ENCODE data around the gene HYAL3. TPM values are rescaled to one million over a fixed set of nuclear protein-coding genes. Genes with fewer than 3 reads are reported as not detected.

The HYAL3 gene
- total and polyA plus RNA-seq, 7 donors = 0.60 to 8.3 (median 3.3) TPM

GRCh38 chr3:50340448-50341329 is 41.5 kb upstream of the HYAL3 start, which contains the start of gene RASSF1:
RASSF1 (minus strand) TSS chr3:50340836; CDS start chr3:50340805, 31 bp downstream.
- peaks cover 0 to 61% (median 59%) of the 10 kb centered on the region in 4 donors for H3K4me1 ChIP-seq
- WGBS, 2 donors = 4 to 10% methylated on average over 85 of the region's 85 CpGs

GRCh38 chr3:50340147-50340447 is 40.9 kb upstream of the HYAL3 start:
- WGBS, 2 donors = 23 to 55% methylated on average over 9 of the region's 9 CpGs
- peak overlapping the region; percentile 93 to 100 (median 98) for H3K27ac ChIP-seq
- TF ChIP-seq EP300 (IDR thresholded peaks at IDR 0.05) (no peak), POLR2A (IDR thresholded peaks at IDR 0.05) (no peak), POLR2AphosphoS5 (IDR thresholded peaks at IDR 0.05) (no peak)
- TF ChIP-seq, protein P1, sequence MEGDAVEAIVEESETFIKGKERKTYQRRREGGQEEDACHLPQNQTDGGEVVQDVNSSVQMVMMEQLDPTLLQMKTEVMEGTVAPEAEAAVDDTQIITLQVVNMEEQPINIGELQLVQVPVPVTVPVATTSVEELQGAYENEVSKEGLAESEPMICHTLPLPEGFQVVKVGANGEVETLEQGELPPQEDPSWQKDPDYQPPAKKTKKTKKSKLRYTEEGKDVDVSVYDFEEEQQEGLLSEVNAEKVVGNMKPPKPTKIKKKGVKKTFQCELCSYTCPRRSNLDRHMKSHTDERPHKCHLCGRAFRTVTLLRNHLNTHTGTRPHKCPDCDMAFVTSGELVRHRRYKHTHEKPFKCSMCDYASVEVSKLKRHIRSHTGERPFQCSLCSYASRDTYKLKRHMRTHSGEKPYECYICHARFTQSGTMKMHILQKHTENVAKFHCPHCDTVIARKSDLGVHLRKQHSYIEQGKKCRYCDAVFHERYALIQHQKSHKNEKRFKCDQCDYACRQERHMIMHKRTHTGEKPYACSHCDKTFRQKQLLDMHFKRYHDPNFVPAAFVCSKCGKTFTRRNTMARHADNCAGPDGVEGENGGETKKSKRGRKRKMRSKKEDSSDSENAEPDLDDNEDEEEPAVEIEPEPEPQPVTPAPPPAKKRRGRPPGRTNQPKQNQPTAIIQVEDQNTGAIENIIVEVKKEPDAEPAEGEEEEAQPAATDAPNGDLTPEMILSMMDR (IDR thresholded peaks at IDR 0.05) = no peak
- no peak for DNase-seq
- no peaks in the 10 kb centered on the region for H3K36me3 ChIP-seq
- H3K4me1 ChIP-seq = peaks cover 0 to 61% (median 59%) of the 10 kb centered on the region in 4 donors
- no peaks in the 10 kb centered on the region for H3K9me3 ChIP-seq
- H3K27me3 ChIP-seq = no peaks in the 10 kb centered on the region
- H3K4me3 ChIP-seq = peak overlapping the region; percentile 34 to 62 (median 54)
- intact Hi-C loops (cut with DNase I) = no loop called here

More at GRCh38 chr3:50340448-50341329, 41.5 kb upstream of the HYAL3 start, which contains the start of gene RASSF1:
- no peaks in the 10 kb centered on the region for H3K36me3 ChIP-seq
- no peaks in the 10 kb centered on the region for H3K9me3 ChIP-seq
- H3K27me3 ChIP-seq = no peaks in the 10 kb centered on the region
- H3K27ac ChIP-seq = peak within 1 kb of the TSS; percentile 93 to 100 (median 98)
- peak; percentile 92 for DNase-seq
- TF ChIP-seq POLR2A (IDR thresholded peaks at IDR 0.05) = peak; percentile 18 to 43
- TF ChIP-seq EP300 (IDR thresholded peaks at IDR 0.05) = no peak
- peak; percentile 40 to 71 (median 64) for TF ChIP-seq POLR2AphosphoS5 (IDR thresholded peaks at IDR 0.05)
- peak within 1 kb of the TSS; percentile 34 to 62 (median 54) for H3K4me3 ChIP-seq
- intact Hi-C loops (cut with DNase I) = no loop called here

GRCh38 chr3:50339485-50340146 is 40.4 kb upstream of the HYAL3 start:
- Histone ChIP-seq H3K9me3 (no peaks in the 10 kb centered on the region), H3K27me3 (no peaks in the 10 kb centered on the region), H3K27ac (peak overlapping the region; percentile 93 to 100 (median 98)), H3K36me3 (no peaks in the 10 kb centered on the region), H3K4me3 (peak overlapping the region; percentile 34 to 62 (median 54)), H3K4me1 (peaks cover 0 to 63% (median 61%) of the 10 kb centered on the region in 4 donors)
- WGBS, 2 donors = 67 to 82% methylated on average over 14 of the region's 14 CpGs
- intact Hi-C loops (cut with DNase I) = no loop called here
- TF ChIP-seq POLR2A (IDR thresholded peaks at IDR 0.05) (no peak), POLR2AphosphoS5 (IDR thresholded peaks at IDR 0.05) (no peak), EP300 (IDR thresholded peaks at IDR 0.05) (no peak)
- TF ChIP-seq, protein P1 (IDR thresholded peaks at IDR 0.05) = no peak
- no peak for DNase-seq

- peak overlapping the region in 1 of 4 donors; percentile 83 for H3K4me3 ChIP-seq
- 54 to 76% methylated on average over 5 of the region's 5 CpGs for WGBS, 2 donors
- H3K4me1 ChIP-seq = peaks cover 0 to 70% (median 67%) of the 10 kb centered on the region in 4 donors
- intact Hi-C loops (cut with DNase I) = no loop called here
- no peaks in the 10 kb centered on the region for H3K36me3 ChIP-seq
- no peaks in the 10 kb centered on the region for H3K9me3 ChIP-seq
- TF ChIP-seq, protein P1 (IDR thresholded peaks at IDR 0.05) = no peak
- TF ChIP-seq EP300 (IDR thresholded peaks at IDR 0.05) (no peak), POLR2A (IDR thresholded peaks at IDR 0.05) (no peak), POLR2AphosphoS5 (IDR thresholded peaks at IDR 0.05) (no peak)
- DNase-seq = no peak
- H3K27ac ChIP-seq = peak overlapping the region; percentile 93 to 100 (median 98)
- H3K27me3 ChIP-seq = no peaks in the 10 kb centered on the region
Observed at GRCh38 chr3:50338965-50339364, 39.8 kb upstream of the HYAL3 start.

Data from sigmoid colon (tissue), 7 donors.